NB4 (cell line): ENCODE measurements around the gene PSTK.

Experiments used
- CTCF ChIP-seq: IDR thresholded peaks from one replicate; pipeline ENCODE4 v1.5.1; 2012; ENCODE audit warnings: low read depth, low read length
- MAX ChIP-seq: IDR thresholded peaks from 2 replicates; pipeline ENCODE4 v1.6.1; 2011; ENCODE audit warnings: low read depth, low read length
- POLR2A ChIP-seq: IDR thresholded peaks from 2 replicates; pipeline ENCODE4 v1.6.1; 2011; ENCODE audit warnings: mild to moderate bottlenecking; ENCODE audit not compliant: insufficient read length; ENCODE audit errors: extremely low read depth

- TF ChIP-seq POLR2A (no peak), CTCF (no peak), MAX (no peak)
Measured at GRCh38 chr10:122992031-122992585, 11.9 kb downstream of the PSTK start.
